Heart left ventricle (tissue), 13 donors: ENCODE measurements around the gene CSF3R.

ENCODE experiments used
- POLR2A ChIP-seq, 2 donors: fragments of 450-650 bp; IDR thresholded peaks; one replicate each; pipeline ENCODE4 v1.6.1; 2017; ENCODE audit warnings: antibody characterized with exemption in 2 of 2, mild to moderate bottlenecking in 2 of 2, moderate library complexity in 2 of 2
- TF ChIP-seq, protein P1 (sequence below), 12 donors: fragments of 200-600 bp; sonication (generic) in 4 of 12; IDR thresholded peaks; one replicate each; pipeline versions ENCODE4 v1.5.0 to v1.8.0; 2018 to 2022; ENCODE audit warnings: antibody characterized with exemption in 12 of 12, mild to moderate bottlenecking in 5 of 12
- donor health status: ischemic (EF 13 %, LVEDD 7.1; RV severe dilation, severe dysfunction).
- donor health status: DM: no; HTN: yes; CAD: no.
- donor health status: DM: no; HTN: no; CAD: no.
- donor health status: ischemic (EF 25% LVEDD 6.9; RV normal size, moderate dysfunction).
- donor health status: ischemic (EF 25% LVEDD 5.7; RV mildly dilated, moderate dysfunction).
- donor health status: ischemic (EF 35%, LVEDD 5.7; RV mildly dilated, moderate dysfunction).
- donor health status: nonischemic (EF 11% LVEDD 7.7; RV severe dilation, severe dysfunction).
- donor health status: DM: yes; HTN: yes; CAD: no.
- donor health status: PGD.
- donor health status: ischemic (EF 29% LVEDD 5.4; RV normal size, mild dysfunction).
- donor health status: nonischemic (EF 23%, LVEDD 6.1; RV moderate dilation, normal function).

DNA sequence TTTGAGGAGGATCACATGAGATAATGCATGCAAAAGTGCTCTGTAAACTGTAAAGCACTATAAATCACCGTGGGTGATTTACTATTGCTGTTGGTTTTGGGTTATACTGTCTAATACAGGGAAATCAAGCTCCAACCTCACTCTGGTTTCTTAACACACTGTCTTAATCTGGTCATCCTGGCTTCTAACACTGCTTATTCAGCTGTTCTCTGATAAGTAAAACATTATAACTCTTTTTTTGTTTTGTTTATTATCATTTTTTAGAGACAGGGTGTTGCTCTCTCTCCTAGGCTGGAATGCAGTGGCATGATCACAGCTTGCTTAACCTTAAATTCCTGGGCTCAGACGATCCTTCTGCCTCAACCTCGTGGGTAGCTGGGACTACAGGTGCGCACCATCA, 63.1 kb downstream of the CSF3R start:
- TF ChIP-seq, protein P1, sequence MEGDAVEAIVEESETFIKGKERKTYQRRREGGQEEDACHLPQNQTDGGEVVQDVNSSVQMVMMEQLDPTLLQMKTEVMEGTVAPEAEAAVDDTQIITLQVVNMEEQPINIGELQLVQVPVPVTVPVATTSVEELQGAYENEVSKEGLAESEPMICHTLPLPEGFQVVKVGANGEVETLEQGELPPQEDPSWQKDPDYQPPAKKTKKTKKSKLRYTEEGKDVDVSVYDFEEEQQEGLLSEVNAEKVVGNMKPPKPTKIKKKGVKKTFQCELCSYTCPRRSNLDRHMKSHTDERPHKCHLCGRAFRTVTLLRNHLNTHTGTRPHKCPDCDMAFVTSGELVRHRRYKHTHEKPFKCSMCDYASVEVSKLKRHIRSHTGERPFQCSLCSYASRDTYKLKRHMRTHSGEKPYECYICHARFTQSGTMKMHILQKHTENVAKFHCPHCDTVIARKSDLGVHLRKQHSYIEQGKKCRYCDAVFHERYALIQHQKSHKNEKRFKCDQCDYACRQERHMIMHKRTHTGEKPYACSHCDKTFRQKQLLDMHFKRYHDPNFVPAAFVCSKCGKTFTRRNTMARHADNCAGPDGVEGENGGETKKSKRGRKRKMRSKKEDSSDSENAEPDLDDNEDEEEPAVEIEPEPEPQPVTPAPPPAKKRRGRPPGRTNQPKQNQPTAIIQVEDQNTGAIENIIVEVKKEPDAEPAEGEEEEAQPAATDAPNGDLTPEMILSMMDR (IDR thresholded peaks at IDR 0.05), result no peak
- no peak for TF ChIP-seq POLR2A (IDR thresholded peaks at IDR 0.05)
